ENCODE measurements around the gene SALL4. TPM values are rescaled to one million over a fixed set of nuclear protein-coding genes. Genes with fewer than 3 reads are reported as not detected.

Gene SALL4
- total and polyA plus RNA-seq, 2 donors (not counting 3 experiments of a cell fraction or from before 2014, with no cell fraction given) = 1.3 to 1.9 TPM

DNA sequence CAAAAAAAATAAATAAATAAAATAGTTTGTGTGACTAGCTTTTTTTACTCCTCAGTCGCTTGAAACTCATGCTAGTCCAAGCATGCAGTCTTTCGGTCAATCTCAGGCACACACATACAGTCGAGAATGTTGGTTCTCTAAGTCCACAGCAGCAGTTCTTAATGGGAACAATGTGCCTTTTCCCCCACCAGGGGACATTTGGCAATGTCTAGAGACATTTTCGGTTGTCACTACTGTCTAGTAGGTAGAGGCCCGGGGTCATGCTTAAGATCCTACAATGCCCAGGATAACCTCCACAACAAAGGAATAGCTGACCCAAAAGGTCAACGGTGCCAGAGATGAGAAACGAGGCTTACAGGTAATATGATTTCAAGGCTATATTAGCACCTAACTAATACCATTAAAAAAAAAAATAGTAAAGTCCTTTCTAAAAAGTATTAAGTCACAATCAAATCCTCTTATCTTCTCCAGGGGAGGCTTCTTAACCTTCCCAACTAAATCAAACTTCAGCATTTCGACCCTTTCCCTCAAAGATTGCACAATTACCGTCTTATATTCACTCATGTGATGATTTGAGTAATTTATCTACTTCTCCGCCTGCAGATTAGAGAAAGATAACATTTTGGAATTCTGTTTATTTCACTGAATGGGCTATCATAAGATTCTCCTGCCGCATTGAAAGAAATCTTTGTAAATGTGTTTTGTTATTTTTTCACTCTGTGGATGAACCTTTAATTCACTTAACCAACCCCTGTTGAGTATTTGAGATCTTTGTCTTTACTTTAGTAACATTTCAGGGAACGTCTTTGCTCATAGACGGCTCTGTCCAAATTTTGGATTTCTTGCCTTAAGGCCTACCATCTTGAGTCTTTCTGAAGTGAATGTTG is 8.1 kb upstream of the SALL4 start:
- Histone ChIP-seq H3K9me1 (replicated peaks; ENCODE audit: control insufficient read depth, extremely low read depth, insufficient read depth, low read length) (no peaks in the 10 kb centered on the region), H3K9ac (replicated peaks; ENCODE audit: extremely low read depth, insufficient read depth, low read length) (no peak overlapping the region), H3K79me2 (ENCODE audit: control insufficient read depth, insufficient read depth, low read length) (no peaks in the 10 kb centered on the region), H3K36me3 (ENCODE audit: control insufficient read depth in 2 of 2, extremely low read depth in 1 of 2, insufficient read depth in 2 of 2, low read length in 2 of 2) (no peaks in the 10 kb centered on the region), H4K20me1 (replicated peaks; ENCODE audit: control insufficient read depth, extremely low read depth, insufficient read depth, low read length) (no peaks in the 10 kb centered on the region), H3K9me3 (replicated peaks; ENCODE audit: control insufficient read depth, insufficient read depth, low read length) (no peaks in the 10 kb centered on the region), H3K27me3 (ENCODE audit: control insufficient read depth in 2 of 2, insufficient read depth in 2 of 2, low read length in 2 of 2) (peaks cover under 1 to 2% of the 10 kb centered on the region in 2 experiments), H2AFZ (ENCODE audit: low read depth, low read length) (no peak overlapping the region), H3K4me3 (replicated peaks in 1 of 3; ENCODE audit: insufficient read depth in 1 of 3, low read depth in 1 of 3, low read length in 3 of 3) (no peak overlapping the region), H3K27ac (ENCODE audit: insufficient read depth, low read depth, low read length) (no peak overlapping the region), H3K4me2 (ENCODE audit: insufficient read depth, low read length) (no peak overlapping the region), H3K4me1 (ENCODE audit: control insufficient read depth, extremely low read depth, insufficient read depth, low read length) (no peaks in the 10 kb centered on the region)
- TF ChIP-seq, protein P1, sequence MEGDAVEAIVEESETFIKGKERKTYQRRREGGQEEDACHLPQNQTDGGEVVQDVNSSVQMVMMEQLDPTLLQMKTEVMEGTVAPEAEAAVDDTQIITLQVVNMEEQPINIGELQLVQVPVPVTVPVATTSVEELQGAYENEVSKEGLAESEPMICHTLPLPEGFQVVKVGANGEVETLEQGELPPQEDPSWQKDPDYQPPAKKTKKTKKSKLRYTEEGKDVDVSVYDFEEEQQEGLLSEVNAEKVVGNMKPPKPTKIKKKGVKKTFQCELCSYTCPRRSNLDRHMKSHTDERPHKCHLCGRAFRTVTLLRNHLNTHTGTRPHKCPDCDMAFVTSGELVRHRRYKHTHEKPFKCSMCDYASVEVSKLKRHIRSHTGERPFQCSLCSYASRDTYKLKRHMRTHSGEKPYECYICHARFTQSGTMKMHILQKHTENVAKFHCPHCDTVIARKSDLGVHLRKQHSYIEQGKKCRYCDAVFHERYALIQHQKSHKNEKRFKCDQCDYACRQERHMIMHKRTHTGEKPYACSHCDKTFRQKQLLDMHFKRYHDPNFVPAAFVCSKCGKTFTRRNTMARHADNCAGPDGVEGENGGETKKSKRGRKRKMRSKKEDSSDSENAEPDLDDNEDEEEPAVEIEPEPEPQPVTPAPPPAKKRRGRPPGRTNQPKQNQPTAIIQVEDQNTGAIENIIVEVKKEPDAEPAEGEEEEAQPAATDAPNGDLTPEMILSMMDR (IDR thresholded peaks at IDR 0.05; ENCODE audit: extremely low read depth in 1 of 2, insufficient read depth in 1 of 2, low read depth in 1 of 2, low read length in 2 of 2) = no peak
- TF ChIP-seq POLR2A (IDR thresholded peaks at IDR 0.05; ENCODE audit: low read depth, low read length) (no peak), EZH2 (IDR thresholded peaks at IDR 0.05; ENCODE audit: borderline replicate concordance, low read depth, low read length, severe bottlenecking) (no peak), MYC (IDR thresholded peaks at IDR 0.05; ENCODE audit: low read depth, low read length) (no peak), GATA2 (IDR thresholded peaks at IDR 0.05; ENCODE audit: insufficient read depth, insufficient read length, low read depth, low read length) (no peak), JUN (IDR thresholded peaks at IDR 0.05; ENCODE audit: borderline replicate concordance, insufficient read depth, insufficient read length, low read depth) (no peak), FOS (IDR thresholded peaks at IDR 0.05; ENCODE audit: borderline replicate concordance, insufficient read depth, low read length) (no peak), POLR2AphosphoS5 (IDR thresholded peaks at IDR 0.05; ENCODE audit: insufficient read depth, low read depth, low read length) (no peak)
- TF ChIP-seq, protein P2, sequence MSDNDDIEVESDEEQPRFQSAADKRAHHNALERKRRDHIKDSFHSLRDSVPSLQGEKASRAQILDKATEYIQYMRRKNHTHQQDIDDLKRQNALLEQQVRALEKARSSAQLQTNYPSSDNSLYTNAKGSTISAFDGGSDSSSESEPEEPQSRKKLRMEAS (IDR thresholded peaks at IDR 0.05; ENCODE audit: insufficient read depth, insufficient read length) = no peak
- no peak for FAIRE-seq
- no TSS peak for BruUV-seq (replicated peaks)
- DNase-seq (ENCODE audit: low read depth, low spot score) = no peak
- POLR2A ChIA-PET = no interaction called here
- dilution Hi-C loops (cut with MboI; ENCODE audit: extremely low pct_ligation_motif_present, low sequenced_read_pairs) (no loop called here), intact Hi-C loops (cut with micrococcal nuclease) (no loop called here)
- CTCF ChIA-PET = interaction anchor here (1.0 kb wide), 4 partner anchors 10 to 155 kb away, joined by 3 to 5 read pairs (median 4); no protein-coding TSS in a partner anchor

Measured in endothelial cell of umbilical vein (primary cell).